B cell (primary cell): ENCODE results near the gene FOXI2.
A peak's percentile ranks its signal among the peaks of the same experiment; 100 is the strongest.

Experiments
- EZH2 ChIP-seq: IDR thresholded peaks from 2 replicates; pipeline ENCODE4 v1.6.1; 2012; ENCODE audit warnings: borderline replicate concordance, low read depth, mild to moderate bottlenecking, moderate library complexity, low read length; ENCODE audit not compliant: insufficient read depth, poor library complexity, severe bottlenecking
- TF ChIP-seq, protein P1 (sequence below): fragments of 200-600 bp; IDR thresholded peaks from one replicate; pipeline ENCODE4 v1.8.0; 2022; ENCODE audit warnings: antibody characterized with exemption, mild to moderate bottlenecking

DNA sequence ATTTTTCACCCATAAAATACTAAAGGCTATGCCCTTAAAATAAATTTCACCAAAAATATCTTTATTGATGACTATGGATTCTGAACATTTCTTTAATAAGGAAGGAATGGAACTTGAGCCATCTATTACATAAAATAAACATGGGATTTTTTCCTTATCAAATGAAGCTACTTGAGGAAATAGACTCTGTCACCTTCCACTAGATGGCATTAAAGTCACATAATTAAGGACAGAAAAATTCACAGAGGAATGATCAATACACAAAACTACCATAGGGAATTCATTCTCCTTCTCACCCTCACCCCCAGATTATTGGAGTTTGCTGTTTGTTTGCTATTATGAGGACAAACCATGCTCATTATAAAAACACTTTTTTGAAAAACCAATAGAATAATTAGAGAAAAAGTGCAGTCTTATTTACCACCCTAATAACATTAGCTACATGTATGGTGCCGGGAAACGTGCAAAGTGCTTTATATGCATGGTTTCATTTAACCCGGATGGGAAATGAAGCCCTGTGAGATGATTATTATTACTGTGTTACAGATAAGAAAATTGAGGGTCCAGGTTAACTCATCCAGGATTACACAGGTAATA is 21.1 kb upstream of the FOXI2 start:
- TF ChIP-seq, protein P1, sequence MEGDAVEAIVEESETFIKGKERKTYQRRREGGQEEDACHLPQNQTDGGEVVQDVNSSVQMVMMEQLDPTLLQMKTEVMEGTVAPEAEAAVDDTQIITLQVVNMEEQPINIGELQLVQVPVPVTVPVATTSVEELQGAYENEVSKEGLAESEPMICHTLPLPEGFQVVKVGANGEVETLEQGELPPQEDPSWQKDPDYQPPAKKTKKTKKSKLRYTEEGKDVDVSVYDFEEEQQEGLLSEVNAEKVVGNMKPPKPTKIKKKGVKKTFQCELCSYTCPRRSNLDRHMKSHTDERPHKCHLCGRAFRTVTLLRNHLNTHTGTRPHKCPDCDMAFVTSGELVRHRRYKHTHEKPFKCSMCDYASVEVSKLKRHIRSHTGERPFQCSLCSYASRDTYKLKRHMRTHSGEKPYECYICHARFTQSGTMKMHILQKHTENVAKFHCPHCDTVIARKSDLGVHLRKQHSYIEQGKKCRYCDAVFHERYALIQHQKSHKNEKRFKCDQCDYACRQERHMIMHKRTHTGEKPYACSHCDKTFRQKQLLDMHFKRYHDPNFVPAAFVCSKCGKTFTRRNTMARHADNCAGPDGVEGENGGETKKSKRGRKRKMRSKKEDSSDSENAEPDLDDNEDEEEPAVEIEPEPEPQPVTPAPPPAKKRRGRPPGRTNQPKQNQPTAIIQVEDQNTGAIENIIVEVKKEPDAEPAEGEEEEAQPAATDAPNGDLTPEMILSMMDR = peak; percentile 58
- TF ChIP-seq EZH2 = no peak
